SK-N-SH treated with all-trans-retinoic acid at 6 μM for 48 hours (cell line): ENCODE data around the gene UBR3.

ENCODE experiments used
- ATAC-seq: fragments of 200-7000 bp; cut with Tn5 transposase; 3 replicates; pipeline ENCODE4 v1.9.1; 2020; ENCODE audit warnings: mild to moderate bottlenecking, moderate library complexity
- ARNTL ChIP-seq: fragments of 450-650 bp; formaldehyde crosslinking; IDR thresholded peaks from 2 replicates; pipeline ENCODE4 v1.5.0; 2020; ENCODE audit warnings: low read depth, mild to moderate bottlenecking, moderate library complexity, borderline replicate concordance
- BACH2 ChIP-seq: fragments of 250-450 bp; sonication (Bioruptor Pico); IDR thresholded peaks from 2 replicates; pipeline ENCODE4 v1.9.0; 2021; ENCODE audit warnings: mild to moderate bottlenecking, borderline replicate concordance
- CREB5 ChIP-seq: fragments of 250-450 bp; sonication (Bioruptor Pico); IDR thresholded peaks from 2 replicates; pipeline ENCODE4 v1.5.1; 2020; ENCODE audit warnings: low read depth, mild to moderate bottlenecking, moderate library complexity
- CSDC2 ChIP-seq: fragments of 250-450 bp; sonication (Bioruptor Pico); IDR thresholded peaks from 2 replicates; pipeline ENCODE4 v1.5.0; 2020; ENCODE audit warnings: mild to moderate bottlenecking, moderate library complexity
- CSRNP3 ChIP-seq: fragments of 250-450 bp; sonication (Bioruptor Pico); IDR thresholded peaks from 2 replicates; pipeline ENCODE4 v1.5.1; 2021; ENCODE audit warnings: mild to moderate bottlenecking, moderate library complexity
- ESRRG ChIP-seq: fragments of 250-450 bp; sonication (Bioruptor Pico); IDR thresholded peaks from 2 replicates; pipeline ENCODE4 v1.6.1; 2021; ENCODE audit warnings: mild to moderate bottlenecking
- GLIS3 ChIP-seq: fragments of 250-450 bp; sonication (Bioruptor Pico); IDR thresholded peaks from 2 replicates; pipeline ENCODE4 v1.5.0; 2020; ENCODE audit warnings: mild to moderate bottlenecking, moderate library complexity
- ISL1 ChIP-seq: fragments of 250-450 bp; sonication (Bioruptor Pico); IDR thresholded peaks from 2 replicates; pipeline ENCODE4 v2.1.2; 2022; ENCODE audit warnings: mild to moderate bottlenecking, moderate library complexity
- OSR1 ChIP-seq: fragments of 250-450 bp; sonication (Bioruptor Pico); IDR thresholded peaks from 2 replicates; pipeline ENCODE4 v1.8.0; 2022; ENCODE audit warnings: moderate library complexity, mild to moderate bottlenecking, inconsistent platforms
- POU6F1 ChIP-seq: fragments of 250-450 bp; sonication (Bioruptor Pico); IDR thresholded peaks from 2 replicates; pipeline ENCODE4 v1.8.0; 2021; ENCODE audit warnings: low read depth, mild to moderate bottlenecking, moderate library complexity, borderline replicate concordance
- PPARA ChIP-seq: fragments of 250-450 bp; sonication (Bioruptor Pico); IDR thresholded peaks from 2 replicates; pipeline ENCODE4 v1.5.0; 2020; ENCODE audit warnings: mild to moderate bottlenecking, borderline replicate concordance
- RARB ChIP-seq: fragments of 250-450 bp; sonication (Bioruptor Pico); IDR thresholded peaks from 2 replicates; pipeline ENCODE4 v1.8.0; 2021; ENCODE audit warnings: mild to moderate bottlenecking, moderate library complexity
- SNAI2 ChIP-seq: fragments of 250-450 bp; sonication (Bioruptor Pico); IDR thresholded peaks from 2 replicates; pipeline ENCODE4 v1.5.0; 2020; ENCODE audit warnings: mild to moderate bottlenecking, moderate library complexity
- TCF4 ChIP-seq: fragments of 250-450 bp; sonication (Bioruptor Pico); IDR thresholded peaks from 2 replicates; pipeline ENCODE4 v1.8.0; 2021; ENCODE audit warnings: mild to moderate bottlenecking, moderate library complexity, borderline replicate concordance
- TOX ChIP-seq: fragments of 250-450 bp; sonication (Bioruptor Pico); IDR thresholded peaks from 2 replicates; pipeline ENCODE4 v1.8.0; 2021; ENCODE audit warnings: mild to moderate bottlenecking, moderate library complexity, borderline replicate concordance
- TSHZ2 ChIP-seq: fragments of 250-450 bp; sonication (Bioruptor Pico); IDR thresholded peaks from 2 replicates; pipeline ENCODE4 v1.5.0; 2020; ENCODE audit warnings: mild to moderate bottlenecking, moderate library complexity
- ZC3H10 ChIP-seq: fragments of 250-450 bp; sonication (Bioruptor Pico); IDR thresholded peaks from 2 replicates; pipeline ENCODE4 v1.5.1; 2021; ENCODE audit warnings: mild to moderate bottlenecking, moderate library complexity
- ZFP3 ChIP-seq: fragments of 250-450 bp; sonication (Bioruptor Pico); IDR thresholded peaks from 2 replicates; pipeline ENCODE4 v1.5.0; 2020; ENCODE audit warnings: mild to moderate bottlenecking, moderate library complexity
- ZNF565 ChIP-seq: fragments of 450-650 bp; formaldehyde crosslinking; conservative IDR thresholded peaks from 2 replicates; pipeline ENCODE4 v1.5.0; 2020; ENCODE audit warnings: low read depth, mild to moderate bottlenecking, moderate library complexity
- ZNF70 ChIP-seq: fragments of 450-650 bp; formaldehyde crosslinking; IDR thresholded peaks from 2 replicates; pipeline ENCODE4 v1.5.0; 2020; ENCODE audit warnings: mild to moderate bottlenecking, moderate library complexity
- ZNF8 ChIP-seq: fragments of 450-650 bp; formaldehyde crosslinking; IDR thresholded peaks from 2 replicates; pipeline ENCODE4 v1.5.0; 2020; ENCODE audit warnings: mild to moderate bottlenecking, moderate library complexity

Gene UBR3

GRCh38 chr2:170088776-170089175 is 261.5 kb downstream of the UBR3 start (continued):
- TF ChIP-seq CSRNP3 (no peak), ZNF8 (CRISPR knock-in tag) (no peak), ZNF70 (CRISPR knock-in tag) (no peak), POU6F1 (CRISPR knock-in tag) (no peak), PPARA (CRISPR knock-in tag) (no peak), BACH2 (no peak), GLIS3 (CRISPR knock-in tag) (no peak), ZC3H10 (CRISPR knock-in tag) (no peak), SNAI2 (CRISPR knock-in tag) (no peak), OSR1 (no peak), CREB5 (CRISPR knock-in tag) (no peak)

GRCh38 chr2:170090229-170090628 is 263.0 kb downstream of the UBR3 start:
- no peak for ATAC-seq
- TF ChIP-seq ZNF565 (CRISPR knock-in tag) (no peak), ZFP3 (CRISPR knock-in tag) (no peak), ISL1 (CRISPR knock-in tag) (no peak), ZC3H10 (CRISPR knock-in tag) (no peak), GLIS3 (CRISPR knock-in tag) (no peak), ESRRG (CRISPR knock-in tag) (no peak), PPARA (CRISPR knock-in tag) (no peak), TCF4 (no peak), OSR1 (no peak), CSDC2 (CRISPR knock-in tag) (no peak), BACH2 (no peak)
- TF ChIP-seq, all 23 proteins: peak for 0

GRCh38 chr2:170091436-170091835 is 264.2 kb downstream of the UBR3 start:
- TF ChIP-seq RARB (CRISPR knock-in tag) (no peak), BACH2 (no peak), GLIS3 (CRISPR knock-in tag) (no peak), CREB5 (CRISPR knock-in tag) (no peak), ARNTL (no peak), CSRNP3 (no peak), TOX (CRISPR knock-in tag) (no peak), POU6F1 (CRISPR knock-in tag) (no peak)
- ATAC-seq, result no peak

GRCh38 chr2:170092436-170093060 is 265.3 kb downstream of the UBR3 start:
- ATAC-seq, result no peak
- TF ChIP-seq ZNF70 (CRISPR knock-in tag) (no peak), TOX (CRISPR knock-in tag) (no peak), TSHZ2 (no peak), SNAI2 (CRISPR knock-in tag) (no peak), GLIS3 (CRISPR knock-in tag) (no peak), ZC3H10 (CRISPR knock-in tag) (no peak), CSDC2 (CRISPR knock-in tag) (no peak), OSR1 (no peak), ARNTL (no peak), CSRNP3 (no peak), ISL1 (CRISPR knock-in tag) (no peak)
